ACC112 (cell line): ENCODE data around the gene SYNGR3.

ENCODE experiments used
- H2AFZ ChIP-seq: fragments of 200-600 bp; sonication (generic); one replicate; pipeline ENCODE4 v1.6.0; 2017; ENCODE audit warnings: antibody characterized with exemption, low read length; ENCODE audit not compliant: unreplicated experiment
- H3K27ac ChIP-seq: fragments of 200-600 bp; sonication (generic); 2 replicates; pipeline ENCODE4 v1.5.1; 2014; ENCODE audit warnings: low read depth, mild to moderate bottlenecking, antibody characterized with exemption, low read length, moderate library complexity
- H3K27me3 ChIP-seq: fragments of 200-600 bp; sonication (generic); 2 replicates; pipeline ENCODE4 v1.6.1; 2014; ENCODE audit warnings: mild to moderate bottlenecking, antibody characterized with exemption, low read length, moderate library complexity, mixed read lengths; ENCODE audit not compliant: insufficient read depth
- H3K36me3 ChIP-seq: fragments of 200-600 bp; sonication (generic); 2 replicates; pipeline ENCODE4 v1.6.1; 2016; ENCODE audit warnings: mild to moderate bottlenecking, antibody characterized with exemption, low read length, moderate library complexity, mixed read lengths; ENCODE audit not compliant: insufficient read depth
- H3K4me1 ChIP-seq: fragments of 200-600 bp; sonication (generic); one replicate; pipeline ENCODE4 v1.6.1; 2016; ENCODE audit warnings: low read length, mixed read lengths; ENCODE audit not compliant: insufficient read depth, unreplicated experiment, control insufficient read depth
- H3K4me3 ChIP-seq: fragments of 200-600 bp; sonication (generic); 2 replicates; pipeline ENCODE4 v1.5.1; 2014; ENCODE audit warnings: mild to moderate bottlenecking, low read depth, low read length
- H3K79me2 ChIP-seq: fragments of 200-600 bp; sonication (generic); one replicate; pipeline ENCODE4 v1.6.0; 2016; ENCODE audit warnings: low read length; ENCODE audit not compliant: control insufficient read depth, unreplicated experiment, insufficient read depth

Gene SYNGR3

GRCh38 chr16:1979271-1980029, 10.3 kb upstream of the SYNGR3 start:
- no peak overlapping the region for H2AFZ ChIP-seq
- H3K79me2 ChIP-seq = no peaks in the 10 kb centered on the region
- peaks cover 42% of the 10 kb centered on the region for H3K27me3 ChIP-seq
- H3K27ac ChIP-seq = no peak overlapping the region
- no peaks in the 10 kb centered on the region for H3K4me1 ChIP-seq
- H3K4me3 ChIP-seq = no peak overlapping the region
- H3K36me3 ChIP-seq = peaks cover 4% of the 10 kb centered on the region; the same call in 1 of the 2 replicates

DNA sequence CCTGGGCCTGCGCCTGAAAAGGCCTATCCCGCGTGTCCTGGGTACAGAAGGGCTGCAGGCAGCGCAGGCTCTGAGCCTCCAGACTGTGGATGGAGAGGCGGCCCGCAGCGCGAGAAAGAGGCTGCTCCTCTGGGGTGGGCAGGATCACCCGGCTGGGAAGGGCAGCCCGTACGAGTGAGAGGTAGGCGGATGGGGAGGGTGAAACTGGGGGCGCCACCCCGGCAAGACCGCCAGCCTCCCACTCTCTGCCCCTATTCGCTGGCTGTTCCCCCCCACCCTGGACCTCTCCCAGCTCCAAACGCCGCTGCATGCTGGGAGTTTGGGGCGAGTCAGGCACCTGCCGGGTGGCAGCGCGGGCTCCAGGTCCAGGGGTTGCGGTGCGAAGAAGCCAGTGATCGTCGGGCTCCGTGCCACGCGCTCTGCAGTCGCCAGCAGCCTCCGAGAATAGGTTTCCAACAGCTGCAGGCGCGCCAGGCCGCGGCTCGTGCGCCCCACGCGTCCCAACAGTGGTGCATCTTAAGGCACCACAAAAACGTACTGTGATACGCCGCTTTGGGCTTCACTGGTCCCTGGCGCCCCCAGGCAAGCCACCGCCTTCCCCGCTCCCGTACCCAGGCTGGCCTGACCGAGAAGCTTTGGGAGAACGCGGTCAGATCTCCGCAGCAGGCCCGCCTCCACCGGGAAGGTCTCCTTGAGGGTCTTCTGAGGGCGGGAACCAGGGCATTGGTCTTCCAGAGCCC, 9.6 kb upstream of the SYNGR3 start:
- Histone ChIP-seq H3K4me1 (peaks cover 6% of the 10 kb centered on the region), H3K27me3 (peaks cover 42% of the 10 kb centered on the region), H3K79me2 (peaks cover 6% of the 10 kb centered on the region), H3K36me3 (peaks cover 4% of the 10 kb centered on the region; the same call in 1 of the 2 replicates), H3K4me3 (no peak overlapping the region), H2AFZ (no peak overlapping the region), H3K27ac (no peak overlapping the region)

- Histone ChIP-seq H3K4me3 (no peak overlapping the region), H2AFZ (no peak overlapping the region), H3K27ac (no peak overlapping the region), H3K4me1 (peaks cover 11% of the 10 kb centered on the region), H3K27me3 (peaks cover 42% of the 10 kb centered on the region), H3K36me3 (peaks cover 4% of the 10 kb centered on the region; the same call in 1 of the 2 replicates), H3K79me2 (peaks cover 11% of the 10 kb centered on the region)
These were observed 9.0 kb upstream of the SYNGR3 start for GRCh38 chr16:1980770-1981087.

GRCh38 chr16:1981398-1981836, 8.4 kb upstream of the SYNGR3 start, which contains the start of gene NOXO1:
TSS of gene NOXO1 (minus strand) at chr16:1981469. CDS start at chr16:1981179, 290 bp downstream.
- Histone ChIP-seq H3K4me3 (no peak within 1 kb of the TSS), H3K4me1 (peaks cover 11% of the 10 kb centered on the region), H3K27ac (no peak within 1 kb of the TSS), H2AFZ (no peak within 1 kb of the TSS), H3K36me3 (peaks cover 6% of the 10 kb centered on the region; the same call in 1 of the 2 replicates), H3K27me3 (peaks cover 42% of the 10 kb centered on the region), H3K79me2 (peaks cover 15% of the 10 kb centered on the region)

DNA sequence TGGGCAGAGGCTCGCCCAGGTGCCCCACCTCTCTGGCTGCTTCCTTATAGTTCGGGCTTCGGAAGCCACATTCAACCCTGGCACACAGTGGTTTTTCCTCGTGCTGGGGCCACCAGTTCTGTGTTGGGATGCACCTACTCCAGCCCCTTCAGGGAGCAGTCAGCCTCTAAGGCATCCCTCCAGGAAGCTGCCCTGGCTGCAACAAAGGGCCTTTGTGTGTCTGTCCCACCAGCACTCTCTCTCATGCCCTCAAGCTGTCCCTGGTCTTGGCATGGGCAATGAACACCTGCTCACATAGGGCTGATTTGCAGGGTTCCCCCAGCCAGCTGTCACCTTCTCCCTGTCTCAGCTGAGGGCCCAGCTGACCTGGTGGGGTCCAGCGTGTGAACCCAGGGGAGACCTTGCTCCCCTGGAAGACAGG, 7.7 kb upstream of the SYNGR3 start:
- no peak overlapping the region for H2AFZ ChIP-seq
- no peak overlapping the region for H3K4me3 ChIP-seq
- peaks cover 10% of the 10 kb centered on the region; the same call in 1 of the 2 replicates for H3K36me3 ChIP-seq
- peaks cover 11% of the 10 kb centered on the region for H3K4me1 ChIP-seq
- peaks cover 42% of the 10 kb centered on the region for H3K27me3 ChIP-seq
- peaks cover 15% of the 10 kb centered on the region for H3K79me2 ChIP-seq
- H3K27ac ChIP-seq = no peak overlapping the region

DNA sequence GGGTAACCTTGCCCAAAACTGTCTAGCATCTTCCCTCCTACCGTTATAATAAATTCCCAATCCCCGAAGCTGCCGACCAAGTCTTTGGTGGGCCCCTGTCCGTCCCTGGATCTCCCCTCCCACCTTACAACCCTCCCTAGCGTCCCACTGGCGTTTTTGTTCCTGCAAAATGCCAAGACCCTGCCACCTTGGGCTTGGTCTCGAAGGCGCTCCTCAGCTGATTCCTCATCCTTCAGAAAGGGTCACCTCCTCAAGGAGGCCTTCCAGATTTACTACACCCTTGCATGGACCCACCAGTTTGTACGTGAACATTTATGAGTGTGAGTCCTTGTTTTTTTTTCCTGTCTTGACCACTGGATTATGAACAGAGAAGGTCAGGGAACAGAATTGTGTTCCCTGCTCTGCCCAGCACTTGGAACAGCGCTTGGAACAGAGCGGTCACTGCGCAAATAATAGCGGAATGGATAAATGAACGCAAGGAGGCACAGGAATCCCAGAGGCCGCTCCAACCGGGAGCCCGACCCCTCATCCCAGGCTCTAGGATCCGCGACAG, 6.7 kb upstream of the SYNGR3 start:
- Histone ChIP-seq H3K27ac (no peak overlapping the region), H3K36me3 (peaks cover 10% of the 10 kb centered on the region; the same call in 1 of the 2 replicates), H3K4me3 (peak overlapping the region; percentile 72), H3K79me2 (peaks cover 15% of the 10 kb centered on the region), H2AFZ (no peak overlapping the region), H3K4me1 (peaks cover 11% of the 10 kb centered on the region), H3K27me3 (peaks cover 42% of the 10 kb centered on the region)

DNA sequence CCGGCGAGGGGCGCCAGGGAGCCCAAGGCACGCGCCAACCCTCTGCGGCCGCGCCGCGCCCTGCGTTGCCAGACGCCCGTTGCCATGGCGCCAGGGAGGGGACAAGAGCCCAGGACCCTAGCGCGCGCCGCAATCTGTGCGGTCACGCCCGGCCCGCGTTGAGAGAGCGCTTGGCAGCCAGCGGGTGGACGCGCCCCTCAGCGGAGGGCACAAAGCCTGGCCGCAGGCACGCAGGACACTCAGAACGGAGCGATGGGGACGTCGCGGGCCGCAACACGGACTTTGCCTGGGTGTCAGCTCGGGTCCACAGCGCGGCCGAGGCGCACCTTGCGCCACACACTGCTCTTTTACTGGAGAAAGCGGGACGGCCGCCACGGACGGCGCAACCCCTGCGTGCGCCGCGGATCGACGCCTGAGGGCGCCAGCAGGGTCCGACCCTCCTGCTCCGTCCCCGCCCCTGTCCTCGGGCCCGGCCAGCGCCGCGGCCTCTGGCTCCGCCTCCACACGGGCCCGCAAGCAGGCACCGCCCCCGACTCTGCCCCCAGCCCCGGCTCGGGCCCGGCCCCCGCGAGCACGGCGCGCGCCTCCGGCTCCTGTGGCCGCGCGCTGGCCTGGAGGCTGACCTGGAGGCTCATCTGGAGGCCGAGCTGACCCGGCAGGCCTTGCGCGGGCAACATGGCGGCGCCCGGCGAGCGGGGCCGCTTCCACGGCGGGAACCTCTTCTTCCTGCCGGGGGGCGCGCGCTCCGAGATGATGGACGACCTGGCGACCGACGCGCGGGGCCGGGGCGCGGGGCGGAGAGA, 6.0 kb upstream of the SYNGR3 start, which contains the start of gene GFER:
Gene GFER (plus strand): TSS at position 650 of the 803 bp plus-strand sequence. CDS start 26 bp downstream, at position 676.
- Histone ChIP-seq H3K27me3 (peaks cover 42% of the 10 kb centered on the region), H3K27ac (peak within 1 kb of the TSS; percentile 17; the same call in 1 of the 2 replicates), H3K36me3 (peaks cover 6% of the 10 kb centered on the region; the same call in 1 of the 2 replicates), H2AFZ (peak within 1 kb of the TSS; percentile 62), H3K4me3 (peak within 1 kb of the TSS; percentile 95), H3K4me1 (peaks cover 11% of the 10 kb centered on the region), H3K79me2 (peaks cover 15% of the 10 kb centered on the region)

GRCh38 chr16:1984347-1985225, 5.2 kb upstream of the SYNGR3 start:
- H3K27ac ChIP-seq = peak overlapping the region; percentile 17; the same call in 1 of the 2 replicates
- peaks cover 44% of the 10 kb centered on the region for H3K27me3 ChIP-seq
- H3K36me3 ChIP-seq = peaks cover 6% of the 10 kb centered on the region; the same call in 1 of the 2 replicates
- H3K4me3 ChIP-seq = peak overlapping the region; percentile 95
- peaks cover 11% of the 10 kb centered on the region for H3K4me1 ChIP-seq
- H3K79me2 ChIP-seq = peaks cover 15% of the 10 kb centered on the region
- peak overlapping the region; percentile 62 for H2AFZ ChIP-seq

DNA sequence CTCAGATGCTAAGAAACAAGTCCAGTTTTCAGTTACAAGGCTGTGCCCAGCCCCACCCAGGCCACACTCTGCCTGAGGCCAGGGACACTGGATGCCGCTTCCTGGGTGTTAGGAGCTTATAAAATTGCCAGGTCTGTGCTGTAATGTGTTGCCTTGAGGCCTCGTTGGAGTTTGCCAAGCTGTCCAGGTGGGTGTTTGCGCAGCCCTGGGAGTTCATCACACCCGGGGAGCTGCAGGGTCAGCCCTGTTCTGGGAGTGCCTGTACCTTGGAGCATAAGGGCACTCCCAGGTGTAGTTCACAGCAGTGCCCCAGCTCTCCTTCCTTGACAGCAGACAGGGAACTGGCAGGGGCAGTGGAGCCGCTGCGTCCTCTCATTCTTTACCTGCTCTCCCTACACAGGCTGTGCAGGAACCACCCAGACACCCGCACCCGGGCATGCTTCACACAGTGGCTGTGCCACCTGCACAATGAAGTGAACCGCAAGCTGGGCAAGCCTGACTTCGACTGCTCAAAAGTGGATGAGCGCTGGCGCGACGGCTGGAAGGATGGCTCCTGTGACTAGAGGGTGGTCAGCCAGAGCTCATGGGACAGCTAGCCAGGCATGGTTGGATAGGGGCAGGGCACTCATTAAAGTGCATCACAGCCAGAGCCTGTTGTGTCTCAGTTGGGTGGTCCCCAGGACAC, 4.2 kb upstream of the SYNGR3 start:
- H2AFZ ChIP-seq = no peak overlapping the region
- H3K27ac ChIP-seq = no peak overlapping the region
- H3K4me1 ChIP-seq = peaks cover 15% of the 10 kb centered on the region
- peaks cover 39% of the 10 kb centered on the region for H3K27me3 ChIP-seq
- H3K79me2 ChIP-seq = peaks cover 15% of the 10 kb centered on the region
- peaks cover 6% of the 10 kb centered on the region; the same call in 1 of the 2 replicates for H3K36me3 ChIP-seq
- peak overlapping the region; percentile 95 for H3K4me3 ChIP-seq
